Inferior parietal cortex (tissue), 1 donor: ENCODE results near the gene SCUBE2.
"Not testable (repeated sequence)": the region's sequence is repeated elsewhere in the genome, so short reads cannot be mapped to it uniquely, and the experiment has no call there.

Source experiments
- DNase-seq: peaks from one replicate; pipeline ENCODE4 v3.0.0-alpha.2; 2016; ENCODE audit errors: extremely low spot score

Gene SCUBE2

DNA sequence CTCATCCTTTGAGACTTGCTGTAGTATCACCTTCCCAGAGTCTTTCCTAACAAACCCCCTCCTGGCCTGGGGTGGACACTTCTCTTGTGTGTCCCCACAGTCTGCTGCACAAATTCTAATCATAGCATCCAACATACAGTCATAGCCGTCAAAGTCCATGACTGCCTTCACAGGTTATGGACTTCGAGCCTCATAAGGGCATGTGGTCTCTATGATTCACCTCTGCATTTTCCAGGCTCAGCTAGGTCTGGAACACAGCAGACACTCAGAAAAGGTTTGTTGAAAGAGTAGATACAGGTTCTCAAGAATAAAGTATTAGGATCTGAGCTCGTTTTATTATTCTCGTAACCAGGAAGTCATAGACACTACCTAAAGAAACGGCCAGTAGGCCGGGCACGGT, 13.2 kb upstream of the SCUBE2 start:
- DNase-seq, result no peak

DNA sequence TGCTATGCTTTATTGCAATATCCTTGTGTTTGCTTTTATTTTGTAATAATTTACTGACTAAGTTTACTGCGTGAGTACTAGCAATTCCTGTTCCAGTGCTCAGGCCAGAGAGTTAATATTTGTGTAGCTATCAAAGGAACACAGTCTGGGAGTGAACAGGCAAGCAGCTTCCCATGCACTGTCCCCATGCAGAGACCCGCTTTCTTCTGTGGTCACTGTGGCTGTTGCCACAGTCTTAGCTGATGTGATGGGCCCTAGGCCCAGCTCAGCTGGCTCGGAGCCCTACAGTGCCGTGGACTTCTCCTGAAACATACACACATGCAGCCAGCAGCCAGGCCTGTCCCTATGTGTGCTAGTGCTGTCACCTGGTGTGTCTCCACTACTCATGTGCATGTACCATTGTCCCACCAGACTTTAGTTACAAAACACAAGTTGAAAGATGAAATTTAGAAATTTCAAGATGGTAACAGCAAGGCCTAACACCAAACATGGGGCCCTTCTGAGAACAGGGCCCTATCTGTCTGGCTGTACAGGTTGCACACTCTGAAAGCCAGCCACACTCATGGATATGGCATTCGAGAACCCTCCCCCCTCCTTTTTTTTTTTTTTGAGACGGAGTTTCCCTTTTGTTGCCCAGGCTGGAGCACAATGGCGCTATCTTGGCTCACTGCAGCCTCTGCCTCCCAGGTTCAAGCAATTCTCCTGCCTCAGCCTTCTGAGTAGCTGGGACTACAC, 12.3 kb upstream of the SCUBE2 start:
- no peak for DNase-seq

DNA sequence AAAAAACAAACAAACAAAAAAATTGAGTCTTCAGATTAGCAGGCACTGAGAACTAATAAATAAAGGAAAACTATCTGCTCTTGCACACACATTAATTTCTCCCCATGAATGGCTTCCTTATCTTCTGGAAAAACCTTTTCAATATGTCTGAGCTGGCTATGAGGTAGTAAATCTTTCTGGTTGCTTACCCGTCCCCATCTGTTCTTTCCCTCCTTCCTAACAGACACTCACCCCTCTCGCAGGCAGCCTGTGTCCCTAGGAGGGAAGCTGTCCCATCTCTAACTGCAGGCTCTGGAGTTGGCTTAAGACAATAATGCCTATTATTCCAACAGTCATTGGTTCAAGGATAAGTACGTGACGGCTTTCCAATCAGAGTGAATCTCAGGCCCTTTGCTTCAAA, 8.2 kb upstream of the SCUBE2 start:
- no peak for DNase-seq

DNA sequence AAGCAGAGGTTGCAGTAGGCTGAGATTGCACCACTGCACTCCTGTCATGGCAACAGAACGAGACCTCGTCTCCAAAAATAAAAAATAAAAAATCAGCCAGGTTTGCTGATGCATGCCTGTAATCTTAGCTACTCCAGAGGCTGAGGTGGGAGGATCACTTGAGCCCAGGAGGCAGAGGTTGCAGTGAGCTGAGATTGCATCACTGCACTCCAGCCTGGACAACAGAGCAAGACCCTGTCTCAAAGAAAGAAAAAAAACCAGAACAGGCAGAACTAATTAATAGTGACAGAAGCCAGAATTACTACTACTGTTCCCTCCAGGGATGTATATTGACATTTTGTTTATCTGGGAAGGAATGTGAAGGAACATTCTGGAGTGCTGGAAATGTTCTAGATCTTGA, 7.1 kb upstream of the SCUBE2 start:
- not testable (repeated sequence) for DNase-seq

DNA sequence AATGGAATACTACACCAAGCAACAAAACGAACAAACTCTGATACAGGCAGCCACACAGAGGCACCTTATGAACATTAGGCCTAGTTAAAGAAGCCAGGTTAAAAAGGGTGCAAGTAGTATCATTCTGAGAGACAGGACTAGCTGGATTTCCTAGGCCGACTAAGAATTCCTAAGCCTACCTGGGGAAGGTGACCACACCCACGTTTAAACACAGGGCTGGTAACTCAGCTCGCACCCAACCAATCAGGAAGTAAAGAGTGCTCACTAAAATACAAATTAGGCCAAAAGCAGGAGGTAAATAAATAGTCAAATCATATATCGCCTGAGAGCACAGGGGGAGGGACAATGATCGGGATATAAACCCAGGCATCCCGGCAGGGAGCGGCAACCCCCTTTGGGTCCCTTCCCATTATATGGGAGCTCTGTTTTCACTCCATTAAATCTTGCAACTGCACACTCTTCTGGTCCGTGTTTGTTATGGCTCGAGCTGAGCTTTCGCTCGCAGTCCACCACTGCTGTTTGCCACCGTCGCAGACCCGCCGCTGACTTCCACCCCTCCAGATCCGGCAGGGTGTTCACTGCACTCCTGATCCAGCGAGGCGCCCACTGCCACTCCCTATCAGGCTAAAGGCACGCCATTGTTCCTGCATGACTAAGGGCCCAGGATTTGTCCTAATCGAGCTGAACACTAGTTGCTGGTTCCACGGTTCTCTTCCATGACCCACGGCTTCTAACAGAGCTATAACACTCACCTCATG, 6.0 kb upstream of the SCUBE2 start:
- not testable (repeated sequence) for DNase-seq

DNA sequence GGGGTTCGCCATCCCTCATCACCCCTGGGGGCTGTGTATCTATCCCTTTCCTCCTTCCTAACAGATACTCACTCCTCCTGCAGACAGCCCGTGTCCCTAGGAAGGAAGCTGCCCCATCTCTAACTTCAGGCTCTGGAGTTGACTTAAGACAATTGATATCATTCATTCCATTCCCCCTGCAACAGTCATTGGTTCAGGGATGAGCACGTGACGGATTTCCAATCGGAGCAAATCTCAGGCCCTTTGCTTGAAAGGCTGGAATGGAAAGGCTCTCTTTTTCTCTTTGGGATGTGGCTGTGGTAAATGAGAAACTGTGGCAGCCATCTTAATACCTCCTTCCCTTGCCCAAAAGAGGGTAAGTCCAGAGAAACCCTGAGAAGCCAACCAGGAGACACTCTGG, 5.0 kb upstream of the SCUBE2 start:
- no peak for DNase-seq

DNA sequence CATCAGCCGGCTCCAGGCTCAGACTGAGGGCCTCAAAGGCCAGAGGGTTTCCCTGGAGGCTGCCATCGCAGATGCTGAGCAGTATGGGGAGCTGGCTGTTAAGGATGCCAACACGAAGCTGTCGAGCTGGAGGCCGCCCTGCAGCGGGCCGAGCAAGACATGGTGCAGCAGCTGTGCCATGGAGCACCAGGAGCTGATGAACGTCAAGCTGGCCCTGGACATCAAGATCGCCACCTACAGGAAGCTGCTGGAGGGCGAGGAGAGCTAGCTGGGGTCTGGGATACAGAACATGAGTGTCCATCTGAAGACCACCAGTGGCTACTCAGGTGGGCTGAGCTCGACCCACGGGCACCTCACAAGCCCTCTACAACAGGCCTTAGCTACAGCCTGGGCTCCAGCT, 4.0 kb upstream of the SCUBE2 start:
- no peak for DNase-seq

DNA sequence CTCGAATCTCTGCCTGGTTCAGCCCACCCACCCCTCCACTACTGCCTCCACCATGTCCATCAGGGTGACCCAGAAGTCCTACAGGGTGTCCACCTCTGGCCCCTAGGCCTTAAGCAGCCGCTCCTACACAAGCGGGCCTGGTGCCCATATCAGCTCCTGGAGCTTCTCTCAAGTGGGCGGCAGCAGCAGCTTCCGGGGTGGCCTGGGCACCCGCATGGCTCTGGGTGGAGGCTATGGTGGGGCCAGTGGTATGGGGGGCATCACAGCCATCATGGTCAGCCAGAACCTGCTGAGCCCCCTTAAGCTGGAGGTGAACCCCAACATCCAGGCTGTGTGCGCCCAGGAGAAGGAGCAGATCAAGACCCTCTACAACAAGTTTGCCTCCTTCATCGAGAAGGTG, 3.0 kb upstream of the SCUBE2 start:
- DNase-seq, result no peak

DNA sequence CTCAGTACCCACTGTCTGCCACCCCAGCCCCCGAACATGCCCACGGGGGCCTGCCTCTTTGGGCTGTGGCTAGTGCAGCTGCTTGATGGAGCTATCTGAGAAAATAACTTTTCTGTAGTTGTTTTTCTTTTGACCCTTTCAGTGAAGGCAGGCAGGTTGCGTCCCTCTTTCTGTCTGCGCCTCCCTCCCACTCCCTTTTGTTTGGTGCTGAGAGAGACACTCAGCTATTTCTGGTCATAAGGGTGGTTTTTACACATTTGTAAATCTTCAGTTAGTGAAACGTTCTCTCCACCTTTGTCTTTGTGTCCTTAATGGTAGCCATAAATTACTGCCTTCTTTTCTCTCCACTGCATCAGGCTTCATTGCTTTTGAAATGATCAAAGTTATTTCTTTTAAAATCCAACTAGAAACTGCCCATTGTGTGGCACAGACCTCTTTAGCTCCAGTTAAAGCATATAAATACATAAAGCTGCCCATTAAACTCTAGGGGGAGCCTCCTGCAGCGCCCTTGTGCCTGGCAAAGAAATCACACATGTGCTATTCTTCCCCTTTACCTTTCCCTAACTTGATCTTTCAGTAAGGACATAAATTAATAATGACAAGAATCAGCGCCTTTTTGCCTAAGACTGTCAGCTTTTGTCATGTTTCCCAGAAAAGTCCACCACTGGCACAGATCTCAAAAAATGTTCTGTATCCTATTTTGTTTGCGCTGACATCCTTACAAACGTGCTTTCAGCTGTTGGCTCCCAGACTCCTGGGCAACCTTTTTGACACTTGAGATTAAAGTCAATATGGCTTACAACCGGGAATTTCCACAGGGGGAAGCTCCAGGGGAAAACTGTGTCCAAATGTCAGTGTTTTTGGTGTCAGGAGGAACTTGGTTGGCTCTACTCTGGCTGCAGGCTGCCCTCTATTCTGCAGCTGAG, 1.7 kb upstream of the SCUBE2 start:
- no peak for DNase-seq

DNA sequence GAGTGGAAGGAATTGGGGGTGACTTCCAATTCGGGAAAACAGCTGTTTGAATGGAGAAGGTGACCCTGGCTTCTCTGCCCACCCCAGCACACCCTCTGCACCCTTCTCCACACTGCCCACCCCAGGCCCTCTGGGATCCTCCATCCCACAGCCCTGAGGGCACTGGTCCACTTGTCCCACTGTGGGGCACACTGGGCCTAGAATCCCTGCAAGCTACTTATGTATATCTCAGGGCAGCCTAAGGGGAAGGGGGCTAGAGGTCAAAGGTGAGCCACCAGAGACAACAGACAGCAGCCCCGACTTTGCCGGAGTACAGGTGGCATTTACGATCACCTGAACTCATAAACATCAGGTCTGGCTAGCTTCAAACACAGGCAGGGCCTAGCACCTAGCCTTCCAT, 673 bp upstream of the SCUBE2 start:
- no peak for DNase-seq

DNA sequence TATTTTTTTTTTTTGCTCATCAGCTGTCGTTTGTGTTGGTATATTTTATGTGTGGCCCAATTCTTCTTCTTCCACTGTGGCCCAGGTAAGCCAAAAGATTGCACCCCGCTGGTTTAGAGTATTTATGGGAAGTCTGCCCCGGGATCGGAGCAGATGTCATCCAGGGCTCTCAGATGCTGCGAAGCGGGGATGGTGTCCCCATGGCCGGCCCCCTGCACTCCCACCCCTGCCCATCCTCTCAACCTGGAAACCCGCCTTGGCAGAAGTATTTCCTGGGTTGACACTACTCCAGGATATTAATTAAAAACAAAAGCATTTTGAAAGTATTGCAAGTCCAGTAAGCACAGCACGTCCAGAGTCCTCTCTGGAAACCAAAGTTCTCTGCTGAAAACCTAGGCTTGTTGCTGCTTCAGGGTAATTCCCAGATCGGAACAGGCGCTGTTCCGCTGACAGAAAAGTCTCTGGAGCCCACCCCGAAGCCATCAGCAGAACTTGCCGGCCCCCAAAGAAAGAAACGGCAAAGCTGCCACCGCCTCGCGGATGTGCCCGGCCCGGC, 833 bp downstream of the SCUBE2 start:
- no peak for DNase-seq

DNA sequence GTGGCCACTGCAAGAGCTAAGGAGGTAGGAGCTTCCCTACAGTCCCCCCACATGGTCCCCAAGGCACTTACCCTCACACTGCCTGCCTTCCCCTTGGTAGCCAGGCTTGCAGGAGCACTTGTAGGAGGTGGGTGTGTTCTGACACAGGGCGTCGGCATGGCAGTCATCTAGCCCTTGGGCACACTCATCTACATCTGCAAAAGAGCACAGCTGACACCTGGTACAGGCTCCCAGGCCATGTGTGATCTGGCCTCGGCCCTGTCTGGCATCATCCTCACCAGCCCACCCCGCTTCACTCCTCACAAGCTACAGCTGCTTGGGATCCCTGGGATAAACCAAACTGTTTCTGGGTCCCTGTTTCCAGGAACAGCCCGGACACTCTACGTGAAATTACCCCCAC, 1.8 kb downstream of the SCUBE2 start:
- DNase-seq, result no peak

DNA sequence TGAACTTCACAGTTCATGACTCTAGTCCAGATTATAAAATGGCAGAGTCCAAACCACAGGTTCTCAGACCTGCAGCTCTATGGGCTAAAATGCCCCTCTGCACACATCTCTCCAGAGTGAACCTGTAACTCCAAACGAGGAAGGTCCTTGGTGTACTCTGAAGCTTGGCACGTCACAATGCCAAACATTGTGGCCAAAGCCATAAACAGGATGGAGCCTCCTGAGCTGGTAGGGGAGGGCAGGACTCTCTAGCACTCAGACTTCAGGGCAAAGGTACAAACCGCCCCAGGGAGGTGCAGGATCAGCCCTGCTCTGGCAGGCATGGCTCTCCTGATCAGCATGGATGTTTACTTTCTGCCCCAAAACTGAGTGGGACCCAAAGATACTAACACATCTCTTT, 2.3 kb downstream of the SCUBE2 start:
- DNase-seq, result no peak

DNA sequence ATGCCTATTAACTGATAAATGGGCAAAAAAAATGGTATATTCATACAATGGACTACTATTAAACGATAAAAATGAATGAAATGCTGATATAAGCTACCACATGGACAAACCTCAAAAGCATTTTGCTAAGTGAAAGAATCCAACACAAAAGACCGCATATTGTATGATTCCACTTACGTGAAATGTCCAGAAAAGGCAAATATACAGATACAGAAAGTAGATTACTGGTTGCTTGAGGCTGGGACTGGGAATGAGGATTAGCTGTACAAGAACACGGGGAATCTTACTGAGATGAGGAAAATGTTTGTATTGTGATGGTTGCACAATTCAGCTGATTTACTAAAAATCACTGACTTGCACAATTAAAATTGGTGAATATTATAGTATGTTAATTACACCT, 8.8 kb downstream of the SCUBE2 start:
- DNase-seq, result no peak

DNA sequence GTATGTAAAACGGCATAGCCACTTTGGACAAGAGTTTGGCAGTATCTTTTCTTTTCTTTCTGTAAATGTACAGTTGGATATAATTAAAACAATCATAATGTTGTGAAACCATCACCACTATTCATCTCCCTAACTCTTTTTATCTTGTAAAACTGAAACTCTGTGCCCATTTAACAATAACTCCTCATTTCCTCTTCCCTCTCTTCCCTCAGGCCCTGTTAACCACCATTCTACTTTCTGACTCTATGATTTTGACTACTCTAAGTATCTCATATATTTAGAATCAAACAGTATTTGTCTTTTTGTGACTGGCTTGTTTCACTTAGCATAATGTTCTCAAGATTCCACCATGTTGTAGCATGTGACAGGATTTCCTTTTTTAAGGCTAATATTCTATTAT, 10.2 kb downstream of the SCUBE2 start:
- no peak for DNase-seq

DNA sequence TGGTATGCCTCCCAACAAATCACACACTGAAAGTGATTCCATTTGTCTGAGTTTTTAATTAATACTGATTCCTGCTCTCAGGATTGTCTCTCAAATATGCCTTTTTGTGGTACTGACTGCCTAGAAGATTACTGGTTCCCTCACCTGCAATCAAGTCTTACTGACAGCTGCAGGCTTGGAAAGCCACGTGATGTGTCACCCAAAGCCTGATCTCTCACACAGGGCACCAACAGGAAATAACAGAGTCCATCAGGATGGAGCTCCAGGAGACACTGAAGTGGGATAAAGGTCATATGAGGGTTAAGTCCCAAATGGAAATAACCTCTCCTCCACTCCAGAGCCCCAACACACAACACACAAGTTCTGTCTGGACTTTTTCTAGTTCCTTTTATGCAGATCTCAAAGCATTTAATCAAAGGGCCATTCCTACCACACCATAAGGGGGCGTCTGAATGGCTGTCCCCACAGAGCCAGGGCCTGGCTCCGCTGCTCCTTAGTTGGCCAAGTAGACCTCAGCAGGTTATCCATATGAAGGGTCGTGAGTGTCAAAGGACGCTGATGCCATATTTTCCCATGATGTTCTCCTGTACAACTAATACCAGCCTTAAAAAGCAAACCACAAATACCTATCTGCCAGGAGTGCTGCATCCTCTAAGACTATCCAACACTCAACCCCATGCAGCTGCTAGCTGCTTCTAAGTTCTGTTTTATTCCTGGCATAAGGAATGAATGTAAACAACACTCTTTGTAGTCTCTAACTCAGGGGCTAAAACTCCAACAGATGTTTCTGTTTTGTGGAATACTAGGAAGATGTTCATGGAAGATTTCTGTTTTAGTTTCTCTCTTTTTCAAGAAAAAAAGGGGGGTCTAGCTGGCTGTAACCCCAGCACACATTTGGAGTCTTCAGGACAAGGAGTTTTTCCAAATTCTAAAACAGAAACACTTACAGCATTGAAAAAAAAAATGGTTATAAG, 13.0 kb downstream of the SCUBE2 start:
- no peak for DNase-seq

DNA sequence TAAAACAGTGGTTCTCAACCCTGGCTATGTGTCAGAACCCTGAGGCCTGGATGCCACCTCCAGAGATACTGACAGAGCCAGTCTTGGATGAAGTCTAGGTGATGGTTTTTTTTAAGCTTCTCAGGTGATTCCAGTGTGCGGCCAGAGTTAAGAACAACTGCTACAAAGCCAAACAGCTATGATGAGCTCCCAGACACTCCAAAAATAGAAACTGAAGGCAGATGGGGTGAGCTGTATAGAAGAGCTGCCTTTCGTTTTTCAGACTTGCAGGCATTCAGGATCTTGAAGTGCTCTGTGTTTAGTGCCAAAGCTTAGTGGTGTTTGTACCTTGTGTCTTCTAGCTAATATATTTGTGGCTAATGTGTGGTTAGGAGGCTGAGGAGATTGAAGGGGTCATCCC, 14.2 kb downstream of the SCUBE2 start:
- peak; percentile 36 for DNase-seq

DNA sequence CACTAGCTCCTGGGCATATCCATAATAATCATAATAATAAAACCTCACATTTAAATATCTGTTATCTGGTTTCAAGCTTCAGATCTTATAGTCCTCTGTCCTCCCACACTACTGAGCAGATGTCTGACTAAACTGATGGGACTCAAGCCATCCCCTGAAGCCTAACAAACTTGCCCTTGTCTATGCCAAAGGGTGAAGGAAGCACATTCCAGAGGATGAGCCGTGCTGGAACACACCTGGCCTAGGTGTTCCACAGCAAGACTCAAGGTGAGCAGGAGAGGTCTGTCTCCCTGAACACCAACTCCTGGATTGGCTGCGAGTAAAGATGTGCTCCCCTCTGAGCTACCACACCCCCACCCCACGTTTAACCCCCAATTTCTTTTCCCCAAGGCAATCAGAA, 14.7 kb downstream of the SCUBE2 start:
- no peak for DNase-seq

DNA sequence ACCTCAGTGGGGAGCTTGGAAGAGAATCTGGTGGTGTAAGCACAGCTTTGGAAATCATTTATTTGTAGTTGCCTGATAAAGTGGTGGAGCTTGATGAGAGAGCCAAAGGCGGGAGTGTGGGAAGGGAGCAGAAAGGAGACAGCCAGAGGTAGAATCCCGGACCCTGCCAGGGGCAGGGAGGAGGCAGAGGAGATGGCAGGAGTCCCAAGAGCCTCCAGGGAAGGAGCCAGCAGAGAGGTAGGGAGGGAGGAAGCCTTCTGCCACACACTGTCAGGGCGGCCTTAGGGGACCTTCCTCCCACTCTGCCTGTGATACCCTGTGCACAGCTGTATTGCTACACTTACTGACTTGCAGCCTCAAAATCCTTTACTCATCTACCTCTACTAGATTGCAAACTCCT, 15.4 kb downstream of the SCUBE2 start:
- DNase-seq, result no peak

DNA sequence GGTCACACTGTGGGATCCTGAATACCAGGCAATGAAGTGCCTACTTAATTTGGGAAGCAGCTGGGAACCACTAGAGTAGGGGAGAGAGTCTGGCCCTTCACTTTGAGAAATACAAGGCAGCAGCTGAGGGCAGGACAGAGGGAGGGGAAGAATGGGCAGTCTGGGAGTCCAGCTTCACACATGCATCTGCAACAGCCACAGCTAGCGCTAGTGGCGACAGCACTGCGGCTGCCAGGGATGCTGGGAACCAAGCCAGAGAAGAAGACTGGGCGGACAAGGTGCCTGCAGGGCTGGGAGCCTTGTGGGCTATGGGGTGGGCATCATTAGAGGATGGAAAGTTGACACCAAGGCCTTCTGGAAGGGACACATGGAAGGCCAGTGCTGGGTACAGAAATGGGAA, 15.8 kb downstream of the SCUBE2 start:
- no peak for DNase-seq
